SK-N-MC (cell line): ENCODE results near the gene PPP6R2.

Experiments used
- EZH2 ChIP-seq: fragments of 200-600 bp; sonication (generic); IDR thresholded peaks from one replicate; pipeline ENCODE4 v1.6.1; 2017; ENCODE audit warnings: antibody characterized with exemption
- FOXP2 ChIP-seq: optimal IDR thresholded peaks from 2 replicates; pipeline ENCODE3; 2011; ENCODE audit warnings: mild to moderate bottlenecking, moderate library complexity; ENCODE audit not compliant: insufficient read depth; ENCODE audit errors: extremely low read length, control extremely low read depth
- POLR2AphosphoS5 ChIP-seq: IDR thresholded peaks from 2 replicates; pipeline ENCODE4 v1.6.1; 2012; ENCODE audit warnings: mild to moderate bottlenecking, low read depth, low read length, borderline replicate concordance

- TF ChIP-seq POLR2AphosphoS5 (no peak), EZH2 (no peak), FOXP2 (no peak)
These were observed 20.2 kb downstream of the PPP6R2 start for GRCh38 chr22:50363166-50363802.
